ENCODE data around the gene POU2AF1.
A peak's percentile ranks its signal among the peaks of the same experiment; 100 is the strongest.

POU2AF1 gene, protein sequence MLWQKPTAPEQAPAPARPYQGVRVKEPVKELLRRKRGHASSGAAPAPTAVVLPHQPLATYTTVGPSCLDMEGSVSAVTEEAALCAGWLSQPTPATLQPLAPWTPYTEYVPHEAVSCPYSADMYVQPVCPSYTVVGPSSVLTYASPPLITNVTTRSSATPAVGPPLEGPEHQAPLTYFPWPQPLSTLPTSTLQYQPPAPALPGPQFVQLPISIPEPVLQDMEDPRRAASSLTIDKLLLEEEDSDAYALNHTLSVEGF

DNA sequence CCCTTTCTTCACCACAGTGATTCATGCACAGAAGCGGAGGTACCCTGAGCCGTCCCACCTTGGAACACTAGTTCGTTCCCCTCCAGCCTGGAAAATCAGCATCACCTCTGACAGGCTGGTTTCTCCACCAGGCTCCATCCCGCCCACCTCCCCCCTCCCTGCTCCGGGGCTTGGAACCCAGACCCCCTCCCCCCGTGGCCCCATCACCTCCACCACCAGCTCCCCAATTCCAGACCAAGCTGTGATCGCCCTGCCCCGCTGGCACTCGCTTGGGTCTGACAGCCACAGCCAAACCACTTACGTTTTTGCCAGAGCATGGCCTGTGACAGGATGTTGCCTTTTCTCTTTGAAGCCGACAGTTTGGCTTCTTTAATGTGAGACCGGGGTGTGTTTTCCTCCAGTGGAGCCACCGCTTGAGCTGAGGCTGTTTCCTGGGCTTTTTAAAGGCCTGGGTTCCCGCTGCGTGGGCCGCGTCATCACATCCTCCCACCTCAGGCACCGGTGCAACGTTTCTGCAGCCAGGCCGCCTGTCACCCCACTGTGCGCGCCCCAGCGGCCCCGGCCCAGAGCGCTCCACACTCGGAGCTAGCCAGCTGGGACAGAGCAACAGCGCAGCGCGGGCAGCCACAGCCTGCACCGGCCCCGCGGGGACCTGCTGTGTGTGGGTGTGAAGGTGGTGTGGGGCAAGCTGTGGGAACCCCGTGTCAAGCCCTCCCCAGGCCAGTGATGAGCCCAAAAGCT lies at the start of gene POU2AF1:
Gene POU2AF1 (minus strand): TSS at position 415 of the 741 bp plus-strand sequence. CDS start 98 bp downstream, at position 317.
- DNase-seq (ENCODE audit: low read depth in 2 of 2) = peak; percentile 58 to 65

DNA sequence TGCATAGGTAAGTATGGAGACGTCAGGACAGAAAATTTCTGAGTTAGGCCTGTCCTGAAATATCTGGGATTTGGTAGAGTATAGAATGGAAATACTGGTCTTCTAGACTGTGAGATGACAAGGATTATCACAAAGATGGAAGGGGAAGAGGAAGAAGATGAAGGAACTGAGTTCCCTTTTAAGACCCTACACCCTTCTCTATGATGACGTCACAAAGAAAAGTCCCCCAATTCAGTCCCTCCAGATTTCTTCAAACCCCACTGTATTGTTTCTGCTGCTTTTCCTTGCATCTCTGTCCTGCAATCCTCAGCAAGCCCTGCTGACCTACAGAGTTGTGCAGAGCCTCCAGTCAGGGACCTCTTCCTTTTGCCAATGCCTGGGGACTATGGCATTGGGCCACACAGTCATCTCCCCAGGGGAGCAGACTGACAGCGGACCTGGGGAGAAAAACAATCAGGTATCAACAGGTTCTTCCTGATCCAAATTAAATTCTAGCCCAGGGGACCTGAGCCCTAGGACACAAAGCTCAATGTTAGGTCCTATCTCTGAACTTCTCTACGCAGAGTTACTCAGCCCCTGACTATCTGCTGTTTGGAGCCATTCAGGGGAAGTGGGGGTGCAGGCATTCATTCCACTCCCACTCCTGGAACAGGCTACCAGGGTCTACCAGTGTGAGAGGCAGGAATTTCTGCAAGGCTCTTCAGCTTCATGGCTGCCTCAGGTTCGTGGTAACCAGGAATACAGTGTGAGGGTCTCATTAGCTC lies 49.2 kb upstream of the POU2AF1 start:
- DNase-seq (ENCODE audit: low read depth in 2 of 2) = no peak

DNA sequence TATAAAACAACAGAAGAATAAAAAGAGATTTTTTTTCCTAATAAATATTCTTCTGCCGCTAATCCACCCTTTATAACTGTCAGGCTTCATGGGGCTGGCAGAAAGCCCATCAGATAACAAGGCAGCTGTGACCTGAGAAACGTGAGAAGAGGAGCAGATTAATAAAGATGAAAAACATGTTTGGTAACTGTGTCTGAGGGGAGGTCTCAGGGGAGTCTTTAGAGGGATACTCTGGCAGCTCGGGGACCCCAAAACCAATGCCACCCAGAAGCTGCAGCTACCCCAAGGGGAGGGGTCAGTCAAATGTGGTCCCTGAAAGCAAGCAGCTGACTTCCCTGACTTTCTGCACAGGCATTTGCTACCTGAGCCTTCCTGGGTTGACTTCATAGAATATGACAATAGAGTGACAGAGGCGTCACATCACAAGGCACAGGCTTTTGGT lies 48.4 kb upstream of the POU2AF1 start:
- DNase-seq (ENCODE audit: low read depth in 2 of 2) = no peak

DNA sequence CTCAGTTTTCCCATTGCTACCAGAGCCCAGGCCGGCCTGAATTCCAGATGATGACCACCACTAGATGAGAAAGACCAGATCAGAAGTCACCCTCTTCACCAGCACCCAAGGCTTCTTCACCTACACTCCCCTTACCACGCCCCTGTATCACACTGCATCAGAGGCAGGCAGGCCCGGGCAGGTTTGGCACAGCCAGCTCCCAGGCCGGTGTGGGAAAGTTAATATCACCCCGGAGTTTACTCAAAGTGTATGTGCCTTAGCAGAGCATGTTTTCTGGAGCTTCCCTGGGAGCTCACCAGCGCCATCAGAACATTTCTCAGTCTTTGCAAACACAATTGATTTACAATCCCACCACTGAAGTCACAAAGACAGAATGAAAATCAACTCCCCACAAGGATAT lies 47.5 kb upstream of the POU2AF1 start:
- no peak for DNase-seq (ENCODE audit: low read depth in 2 of 2)

DNA sequence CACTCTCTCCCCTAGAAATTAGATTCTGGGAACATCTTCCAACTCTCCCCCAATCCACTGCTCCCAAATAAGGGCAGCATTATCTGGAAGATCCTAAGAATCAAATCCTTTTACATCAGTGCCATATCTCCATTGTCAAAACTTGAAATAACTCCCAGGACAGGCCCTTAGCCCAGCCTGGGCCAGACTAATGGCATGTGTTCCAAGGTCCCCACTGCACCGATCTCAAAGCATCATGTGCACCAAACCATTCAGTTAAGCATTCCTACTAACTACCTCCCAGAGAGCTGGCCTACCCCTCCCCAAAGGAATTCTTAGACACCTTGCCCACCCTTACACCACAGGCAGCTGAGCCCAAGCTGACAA lies 44.2 kb upstream of the POU2AF1 start:
- no peak for DNase-seq (ENCODE audit: low read depth in 2 of 2)

DNA sequence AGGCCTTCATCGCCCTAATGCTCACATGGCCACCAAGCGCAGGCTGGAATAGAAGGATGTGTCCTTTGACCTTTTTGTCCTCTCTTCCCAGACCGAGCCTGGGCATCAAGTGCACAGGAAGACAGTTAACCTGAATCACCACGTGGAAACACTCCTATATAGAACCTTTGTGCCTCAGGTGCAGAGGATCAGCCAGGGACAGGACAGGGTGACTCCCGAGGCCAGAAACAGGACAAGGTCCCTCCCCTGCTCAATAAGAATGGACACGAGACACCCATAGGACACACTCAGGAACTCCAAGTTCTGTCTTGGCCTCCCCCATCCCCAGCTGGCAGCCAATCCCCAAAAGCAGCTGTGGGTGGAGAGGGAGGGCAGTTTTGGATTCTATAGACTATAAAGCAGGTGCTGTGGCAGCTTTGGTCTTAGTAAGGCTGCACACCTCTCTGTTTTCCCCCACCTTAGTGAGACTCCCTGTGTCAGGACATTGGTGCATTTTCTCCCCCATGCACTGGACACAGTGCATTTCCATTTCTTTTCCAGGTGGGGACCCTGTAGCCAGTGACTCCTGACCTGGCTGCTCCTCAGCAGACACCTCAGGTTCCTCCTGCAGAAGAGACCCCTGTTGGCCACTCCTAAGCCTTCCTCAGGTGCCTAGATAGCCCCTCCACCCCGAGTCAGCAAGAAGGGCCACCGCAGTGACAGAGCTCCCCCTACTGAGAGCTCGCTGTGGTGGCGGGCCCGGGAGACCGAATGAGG lies 43.6 kb upstream of the POU2AF1 start:
- DNase-seq (ENCODE audit: low read depth in 2 of 2) = peak; percentile 27 to 63

DNA sequence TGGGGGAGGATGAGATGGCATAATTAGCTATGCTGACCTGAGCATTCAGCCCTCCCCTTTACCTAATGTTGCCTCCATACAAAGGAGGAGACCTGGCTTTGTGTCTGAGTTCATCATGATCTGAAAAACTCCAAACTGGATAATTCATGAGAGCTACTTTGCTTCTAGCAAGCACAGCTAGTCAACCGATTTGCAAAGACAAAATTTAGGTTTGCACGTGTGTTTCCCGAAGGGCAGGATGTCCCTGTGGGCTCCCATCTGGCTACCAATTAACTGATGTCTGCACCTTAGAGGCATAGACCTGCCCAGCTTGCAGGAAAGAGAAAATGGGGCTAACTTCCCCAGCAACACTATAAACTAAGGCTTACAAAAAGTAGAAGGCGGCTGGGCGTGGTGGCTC lies 42.2 kb upstream of the POU2AF1 start:
- no peak for DNase-seq (ENCODE audit: low read depth in 2 of 2)

DNA sequence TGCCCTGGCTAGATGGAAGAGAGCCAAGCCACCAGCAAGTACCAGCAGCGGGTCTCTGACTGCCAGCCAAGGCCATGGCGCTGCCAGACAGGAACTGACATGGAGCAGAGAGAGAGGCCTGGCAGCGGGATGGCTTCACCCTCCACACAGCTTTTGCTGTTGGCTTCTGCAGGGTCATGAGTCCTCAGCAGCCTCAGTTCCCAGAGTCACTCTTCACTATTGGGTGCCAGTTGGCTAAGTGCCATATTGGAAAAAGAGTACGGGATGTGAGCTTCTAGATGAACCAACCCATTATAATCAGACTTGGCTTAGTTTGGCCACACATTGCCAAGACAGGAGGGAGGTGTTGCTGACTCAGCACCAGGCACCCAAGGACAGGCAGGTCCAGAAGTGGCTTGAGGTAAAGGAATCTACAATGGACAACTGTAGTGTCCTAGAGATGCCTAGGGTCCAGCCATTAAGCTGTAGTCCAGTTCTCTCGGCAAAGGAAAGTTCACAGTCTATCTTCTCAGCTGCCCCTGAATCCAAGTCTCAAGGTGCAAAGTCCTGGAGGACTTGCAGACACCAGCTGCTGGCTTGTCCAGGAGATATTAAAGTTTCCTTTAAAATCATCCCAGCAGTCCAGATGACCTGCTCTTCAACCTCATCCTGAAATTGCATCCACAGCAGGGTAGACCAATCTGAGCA lies 40.7 kb upstream of the POU2AF1 start:
- no peak for DNase-seq (ENCODE audit: low read depth in 2 of 2)

DNA sequence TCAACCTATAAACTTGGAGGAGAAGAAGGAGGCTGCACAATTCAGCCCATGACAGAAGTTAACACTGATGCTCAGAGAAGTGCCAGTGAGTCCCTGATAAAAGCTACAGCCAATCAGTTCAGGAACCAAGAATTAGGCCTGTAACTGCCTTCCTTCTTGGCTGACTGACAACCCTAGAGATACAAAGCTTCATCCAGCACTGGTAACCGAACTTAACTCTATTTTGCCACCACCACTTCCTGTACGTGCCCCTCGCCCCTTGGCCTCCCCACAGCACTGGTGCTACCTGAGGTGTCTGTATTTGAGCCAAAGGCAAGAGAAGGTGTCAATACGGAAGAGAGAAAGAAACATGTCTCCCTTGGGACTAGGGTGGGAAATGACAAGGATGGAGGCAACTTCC lies 40.1 kb upstream of the POU2AF1 start:
- DNase-seq (ENCODE audit: low read depth in 2 of 2) = no peak

DNA sequence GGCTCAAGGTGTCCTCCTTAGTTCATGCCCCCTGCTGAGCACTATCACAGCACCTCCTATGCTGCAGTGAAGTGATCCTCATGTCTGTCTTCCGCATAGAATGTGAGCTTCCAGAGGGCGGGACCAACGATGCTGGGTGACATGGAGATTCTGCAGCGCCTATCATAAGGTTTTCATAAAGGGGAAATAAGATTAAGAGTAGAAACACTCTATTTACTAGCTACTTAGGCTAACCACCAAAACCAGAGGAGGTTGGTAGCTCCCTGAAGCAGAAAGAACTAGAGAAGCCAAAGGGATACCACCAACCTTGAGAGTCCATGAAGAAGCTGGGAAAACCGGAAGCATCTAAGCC lies 39.3 kb upstream of the POU2AF1 start:
- DNase-seq (ENCODE audit: low read depth in 2 of 2) = no peak

DNA sequence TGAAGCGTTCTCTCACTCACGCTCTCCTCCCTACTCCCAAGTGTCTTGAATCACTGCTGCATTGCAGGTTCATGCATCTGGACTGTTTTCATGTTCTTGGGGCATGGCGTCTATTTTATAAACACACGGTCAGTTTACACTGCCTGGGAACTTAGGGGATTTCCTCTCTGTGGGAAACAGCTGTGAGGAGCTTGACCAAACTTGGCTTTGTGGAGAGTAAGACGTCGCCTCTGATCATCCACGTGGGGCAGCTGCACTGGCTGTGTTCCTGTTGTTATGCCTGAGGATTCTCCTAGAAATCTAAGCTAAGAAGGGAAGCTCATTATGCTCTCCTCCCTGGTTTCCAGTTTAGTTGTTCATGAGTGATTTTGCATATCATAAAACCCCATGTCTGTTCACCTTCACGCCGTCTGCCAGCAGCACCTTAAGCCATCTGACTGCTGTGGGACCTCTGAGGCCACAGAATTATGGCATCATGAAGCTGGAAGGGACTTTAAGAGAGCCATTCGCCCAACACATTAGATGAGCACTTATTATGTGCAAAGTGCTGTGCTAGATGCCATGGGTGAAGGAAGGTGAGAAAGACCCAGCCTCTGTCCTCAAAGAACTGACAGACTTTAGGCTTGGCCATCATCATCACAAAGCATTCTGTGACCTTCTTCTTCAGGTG lies 38.8 kb upstream of the POU2AF1 start:
- no peak for DNase-seq (ENCODE audit: low read depth in 2 of 2)

DNA sequence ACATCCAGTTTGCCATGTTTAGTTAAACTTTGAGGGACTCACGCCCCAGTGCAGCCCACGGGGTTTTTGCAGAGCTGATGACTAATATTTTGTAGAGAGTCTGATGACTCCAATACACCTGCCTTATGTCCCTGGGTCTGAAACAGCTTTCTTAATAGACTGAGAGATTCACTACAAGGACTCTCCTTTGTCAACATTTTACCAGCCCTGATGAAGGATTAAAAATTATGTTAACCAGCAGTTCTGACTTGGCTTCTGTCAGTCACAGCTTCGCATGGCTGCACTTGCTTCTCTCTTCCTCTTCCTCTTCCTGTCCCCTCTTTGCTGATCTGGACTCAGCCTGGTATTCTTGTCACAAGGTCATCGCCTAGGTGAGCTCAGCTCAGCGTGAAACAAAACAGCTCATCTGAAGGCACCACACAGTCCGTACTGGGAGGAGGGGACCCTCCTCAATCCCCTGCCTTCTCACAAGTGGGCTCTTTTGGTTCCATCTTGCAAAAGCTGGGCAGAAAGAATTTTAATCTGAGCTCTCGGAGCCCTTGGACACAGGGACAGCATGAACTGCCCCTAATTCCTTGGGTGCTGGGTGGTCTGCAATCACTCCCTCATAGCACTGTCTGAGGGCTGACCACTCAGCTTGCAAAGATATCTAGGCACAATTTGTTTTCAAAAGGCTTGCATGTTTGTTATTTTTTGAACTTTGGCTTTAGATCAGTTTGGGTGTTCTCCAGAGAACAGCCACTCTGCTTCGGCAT lies 38.1 kb upstream of the POU2AF1 start:
- no peak for DNase-seq (ENCODE audit: low read depth in 2 of 2)

DNA sequence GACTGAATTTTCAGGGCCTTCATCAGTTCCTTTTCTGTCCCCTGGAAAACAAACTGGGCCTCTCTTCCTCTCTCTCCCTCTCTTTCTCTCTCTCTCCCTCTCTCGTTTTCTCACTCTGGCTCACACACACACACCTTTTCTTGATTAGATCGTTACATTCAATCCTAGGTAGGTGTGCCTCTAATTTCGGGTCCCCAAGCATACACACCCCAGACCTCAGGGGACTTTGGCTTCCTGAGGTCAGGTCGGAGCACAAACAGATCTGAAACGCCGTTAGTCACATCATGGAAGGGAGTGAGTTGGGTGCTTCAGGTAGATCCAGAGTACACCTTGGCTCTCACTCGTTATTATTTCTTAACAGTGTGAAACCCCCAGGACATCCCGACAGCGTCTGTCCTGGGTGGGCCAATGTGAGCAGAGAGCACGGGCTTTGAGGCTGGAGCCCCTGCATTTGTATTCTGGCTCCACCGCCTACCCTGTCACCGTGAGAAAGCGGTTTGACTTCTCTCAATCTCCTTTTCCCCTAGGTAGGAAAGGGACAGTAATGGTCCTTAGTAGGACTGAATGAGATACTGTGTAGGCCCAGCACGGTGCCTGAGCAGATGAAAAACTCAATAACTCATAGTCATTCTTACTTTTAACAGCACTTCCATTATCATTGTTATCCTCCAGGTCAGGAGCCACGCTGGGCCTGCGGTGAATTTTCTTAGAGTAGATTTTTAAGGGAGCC lies 37.3 kb upstream of the POU2AF1 start:
- no peak for DNase-seq (ENCODE audit: low read depth in 2 of 2)

DNA sequence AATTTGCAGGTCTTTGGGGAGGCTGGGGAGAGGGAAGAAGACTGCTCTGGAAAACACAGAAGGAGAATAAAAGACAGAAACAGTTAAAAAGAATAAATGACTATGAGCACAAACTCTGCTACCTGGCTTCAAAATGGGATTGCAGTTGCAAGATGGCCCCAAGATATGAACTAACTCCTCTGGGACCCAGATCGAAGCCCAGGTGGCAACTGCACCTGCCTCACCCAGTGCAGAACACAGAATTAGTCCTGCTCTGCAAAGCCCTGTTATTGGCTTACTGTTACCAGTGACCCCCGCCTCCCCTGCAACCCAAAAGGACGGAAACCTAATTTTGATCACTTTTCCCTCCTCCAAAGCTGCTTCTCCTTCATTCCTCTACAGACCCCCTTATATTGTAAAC lies 35.9 kb upstream of the POU2AF1 start:
- no peak for DNase-seq (ENCODE audit: low read depth in 2 of 2)

DNA sequence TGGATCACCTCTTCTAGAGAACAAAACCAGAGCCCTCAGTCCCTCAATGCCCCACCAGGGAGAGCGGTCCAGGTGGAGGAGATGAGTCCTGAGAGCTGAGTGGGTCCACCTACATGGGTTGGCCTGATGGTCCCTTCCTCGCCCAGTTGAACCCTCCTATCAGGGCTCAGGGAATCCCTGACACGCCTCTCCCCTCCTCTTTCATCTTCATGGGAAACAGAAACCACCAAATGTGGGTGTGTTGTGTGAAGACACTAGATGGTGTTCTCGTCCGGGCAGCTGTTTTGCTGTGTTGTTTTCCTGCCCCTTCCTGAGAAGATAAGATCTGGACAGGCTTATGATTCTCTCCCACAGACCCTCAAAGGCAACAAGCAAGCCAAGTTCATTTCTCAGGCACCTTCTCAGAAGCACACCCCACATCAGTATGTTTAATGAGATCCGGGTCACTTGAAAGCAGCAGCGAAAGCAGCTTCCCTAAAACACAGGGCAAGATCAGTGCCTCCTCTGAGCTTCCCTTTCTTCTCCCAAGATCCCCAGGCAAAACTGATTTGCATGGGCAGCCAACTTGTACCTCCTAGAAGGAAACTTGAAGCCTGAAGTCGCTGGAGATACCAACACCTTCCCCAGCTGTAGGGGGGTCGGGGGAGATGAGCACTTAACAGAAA lies 35.3 kb upstream of the POU2AF1 start:
- DNase-seq (ENCODE audit: low read depth in 2 of 2) = no peak

DNA sequence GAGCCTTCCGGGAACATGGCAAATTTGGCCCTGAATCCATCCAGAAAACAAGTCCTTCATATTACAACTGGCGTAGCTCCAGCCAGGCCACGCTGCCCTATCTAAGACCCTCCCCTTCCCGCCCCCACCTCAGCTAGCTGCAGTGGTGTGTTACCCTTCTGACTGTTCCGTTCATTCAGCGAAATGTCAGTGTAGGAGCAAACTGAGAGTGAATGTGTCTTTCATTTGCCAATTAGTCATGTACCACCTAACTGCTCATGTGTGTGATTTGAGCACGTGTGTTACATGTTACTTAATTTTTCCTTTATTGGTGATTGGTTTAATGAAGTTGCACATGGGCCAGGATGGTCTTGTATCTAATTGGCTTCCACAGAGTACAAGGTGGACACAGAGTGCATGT lies 34.8 kb upstream of the POU2AF1 start:
- DNase-seq (ENCODE audit: low read depth in 2 of 2) = peak in 1 of 2 donors; percentile 43

DNA sequence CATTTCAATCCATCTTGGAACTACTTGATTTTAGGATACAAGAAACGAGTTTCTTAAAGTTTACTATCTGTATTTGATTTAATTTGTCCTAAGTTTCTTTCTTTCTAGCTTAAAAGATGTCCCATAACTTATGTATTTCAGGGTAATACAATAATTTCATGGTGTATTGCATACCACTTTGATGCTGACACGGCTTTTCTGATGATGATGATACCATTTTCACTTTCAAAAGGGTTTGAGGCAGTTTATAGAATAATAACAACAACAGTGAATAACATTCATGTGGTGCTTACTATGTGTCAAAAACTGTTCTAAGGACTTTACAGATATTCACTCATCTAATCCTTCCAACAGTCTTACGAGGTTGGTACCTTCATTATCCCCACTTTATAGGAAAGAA lies 33.2 kb upstream of the POU2AF1 start:
- no peak for DNase-seq (ENCODE audit: low read depth in 2 of 2)

DNA sequence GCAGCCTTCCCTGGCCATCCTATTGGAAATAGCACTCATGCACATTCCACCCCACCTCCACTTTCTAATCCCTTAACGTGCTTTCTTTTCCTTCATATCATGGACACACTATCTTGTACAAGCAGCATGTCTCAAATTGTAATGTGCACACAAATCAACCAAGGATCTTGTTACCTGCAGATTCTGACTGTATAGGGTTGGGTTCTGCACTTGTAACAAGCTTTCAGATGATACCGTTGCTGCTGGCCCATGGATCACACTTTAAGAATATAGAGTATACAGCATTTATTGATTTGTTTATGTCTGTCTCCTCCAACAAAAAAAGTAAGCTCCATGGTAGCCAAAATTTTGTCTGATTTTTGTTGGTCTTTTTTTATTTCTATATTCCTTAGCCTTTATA lies 32.4 kb upstream of the POU2AF1 start:
- DNase-seq (ENCODE audit: low read depth in 2 of 2) = no peak

DNA sequence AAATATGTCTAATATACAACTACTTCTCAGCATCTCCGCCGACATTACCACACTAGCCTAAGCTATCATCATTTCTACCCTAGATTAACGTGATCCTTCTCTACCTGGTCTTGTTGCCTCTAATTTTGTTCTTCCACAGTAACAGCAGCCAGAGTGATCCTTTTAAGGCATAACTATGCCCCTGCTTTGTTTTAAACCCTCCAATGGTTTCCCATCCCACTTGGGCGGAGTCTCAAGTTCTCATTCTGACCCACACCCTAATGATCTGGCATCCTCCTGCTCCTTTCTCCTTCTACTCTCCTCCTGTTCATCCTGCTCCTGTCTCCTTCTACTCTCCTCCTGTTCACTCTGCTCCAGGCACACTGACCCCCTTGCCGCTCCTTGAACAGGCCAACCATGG lies 31.9 kb upstream of the POU2AF1 start:
- DNase-seq (ENCODE audit: low read depth in 2 of 2) = no peak

All from stimulated activated CD8-positive, alpha-beta memory T cell treated with anti-CD3 and anti-CD28 coated beads, Interleukin-2, amount 100 ng/mL, for 48 hours (primary cell).